GM21390 (cell line): Measurements from ENCODE around the gene MILR1.
"Not testable (repeated sequence)": the region's sequence is repeated elsewhere in the genome, so short reads cannot be mapped to it uniquely, and the experiment has no call there.

Source experiments
- ATAC-seq: cut with Tn5 transposase; IDR thresholded peaks from one replicate; pipeline ENCODE4 v1.9.1; 2021; ENCODE audit not compliant: unreplicated experiment

The MILR1 gene, protein sequence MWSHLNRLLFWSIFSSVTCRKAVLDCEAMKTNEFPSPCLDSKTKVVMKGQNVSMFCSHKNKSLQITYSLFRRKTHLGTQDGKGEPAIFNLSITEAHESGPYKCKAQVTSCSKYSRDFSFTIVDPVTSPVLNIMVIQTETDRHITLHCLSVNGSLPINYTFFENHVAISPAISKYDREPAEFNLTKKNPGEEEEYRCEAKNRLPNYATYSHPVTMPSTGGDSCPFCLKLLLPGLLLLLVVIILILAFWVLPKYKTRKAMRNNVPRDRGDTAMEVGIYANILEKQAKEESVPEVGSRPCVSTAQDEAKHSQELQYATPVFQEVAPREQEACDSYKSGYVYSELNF

DNA sequence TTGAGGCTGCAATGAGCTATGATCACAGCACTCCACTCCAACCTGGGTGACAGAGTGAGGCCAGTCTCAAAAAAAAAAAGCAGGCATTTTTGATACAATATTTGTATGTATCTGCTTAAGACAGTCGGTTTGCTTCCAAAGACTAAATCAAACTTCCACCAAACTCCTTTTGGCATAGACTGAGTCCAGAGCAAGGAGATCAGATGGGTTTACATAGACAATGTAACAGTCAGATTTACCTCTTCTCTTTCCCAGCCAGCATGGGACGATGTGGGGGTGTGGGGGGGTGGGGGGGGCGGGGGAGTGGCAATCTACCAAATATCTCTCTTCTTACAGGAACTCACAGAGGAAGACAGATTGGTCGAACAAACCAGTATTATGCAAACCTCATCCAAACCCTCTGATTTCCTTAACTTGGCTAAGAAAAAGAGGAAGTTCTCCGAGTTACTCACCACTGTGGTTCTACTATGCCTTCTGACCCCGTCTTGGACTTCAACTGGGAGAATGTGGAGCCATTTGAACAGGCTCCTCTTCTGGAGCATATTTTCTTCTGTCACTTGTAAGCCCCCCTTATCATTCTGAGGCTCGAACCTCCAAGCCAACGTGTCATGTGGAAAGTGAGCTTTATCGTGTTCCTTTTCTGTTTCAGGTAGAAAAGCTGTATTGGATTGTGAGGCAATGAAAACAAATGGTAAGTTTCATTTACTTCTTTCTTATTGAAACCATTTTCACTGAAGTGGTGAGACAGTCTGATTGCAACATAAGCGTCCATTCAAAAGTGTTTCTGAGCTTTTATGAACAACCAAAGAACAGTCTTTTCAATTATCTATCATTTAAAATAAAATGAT is at the start of gene MILR1:
Gene MILR1 (plus strand): TSS at position 451 of the 848 bp plus-strand sequence. CDS start 54 bp downstream, at position 505.
- peak; percentile 85 for ATAC-seq

DNA sequence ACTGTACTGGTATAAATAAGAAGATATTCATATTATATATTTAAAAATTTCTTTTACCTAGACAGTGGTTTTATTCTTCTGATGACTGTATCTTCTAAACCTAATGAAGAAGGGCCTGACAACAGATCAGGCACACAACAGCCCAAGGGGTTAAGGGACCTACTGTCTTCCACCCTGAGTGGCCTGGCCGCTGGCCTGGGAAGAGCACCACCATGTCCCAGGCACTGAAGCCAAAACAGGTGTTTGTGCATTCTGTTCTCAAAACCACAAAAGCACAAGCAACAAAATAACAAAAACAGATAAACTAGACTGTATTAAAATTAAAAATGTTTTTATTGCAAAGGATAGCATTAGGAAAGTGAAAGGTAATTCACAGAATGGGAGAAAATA is 49.2 kb upstream of the MILR1 start:
- no peak for ATAC-seq

GRCh38 chr17:64400642-64401041 is 48.3 kb upstream of the MILR1 start:
- no peak for ATAC-seq

GRCh38 chr17:64401244-64401860 is 47.6 kb upstream of the MILR1 start:
- ATAC-seq = no peak

DNA sequence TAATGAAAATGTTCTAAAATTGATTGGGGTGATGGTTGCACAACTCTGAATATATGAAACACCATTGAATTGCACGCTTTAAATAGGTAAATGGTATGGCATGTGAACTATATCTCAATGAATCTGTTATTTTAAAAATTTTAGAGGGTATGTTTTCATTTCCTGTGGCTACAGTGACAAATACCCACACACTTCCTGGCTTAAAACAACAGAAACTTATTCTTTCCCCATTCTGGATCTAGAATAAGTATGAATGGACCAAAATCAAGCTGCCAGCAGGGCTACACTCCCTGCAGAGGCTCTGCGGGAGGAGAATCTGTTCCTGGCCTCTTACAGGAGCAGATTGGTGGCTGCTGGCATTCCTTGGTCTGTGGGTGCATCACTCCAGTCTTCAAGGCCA is 47.0 kb upstream of the MILR1 start:
- ATAC-seq = no peak

- no peak for ATAC-seq
These were observed 46.4 kb upstream of the MILR1 start for GRCh38 chr17:64402469-64402868.

DNA sequence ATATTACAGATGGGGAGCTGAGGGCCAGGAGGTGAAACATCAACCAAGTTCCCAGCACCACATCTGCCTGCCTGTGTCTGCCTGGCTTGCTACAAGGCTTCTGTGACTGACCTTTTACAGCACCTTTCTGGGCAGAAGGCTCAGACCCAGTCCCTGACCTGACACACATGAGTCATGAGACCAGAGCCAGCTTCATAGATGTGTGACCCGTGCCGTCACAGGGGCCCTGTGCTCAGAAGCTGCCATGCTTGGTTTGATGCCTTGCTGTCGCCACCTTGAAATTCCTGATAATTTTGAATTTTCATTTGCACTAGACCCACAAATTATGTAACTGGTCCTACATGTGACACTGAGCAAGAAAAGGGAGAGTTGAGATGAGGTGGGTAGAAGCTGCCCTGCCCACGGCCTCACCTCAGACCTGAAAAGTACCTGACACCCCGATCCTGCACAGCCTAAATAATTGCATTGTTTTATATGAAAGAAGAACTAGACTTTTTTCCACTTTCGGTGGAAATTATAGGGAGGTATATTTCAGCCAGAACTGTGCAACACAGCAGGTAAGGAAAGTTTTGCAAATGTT is 44.9 kb upstream of the MILR1 start:
- ATAC-seq = no peak

DNA sequence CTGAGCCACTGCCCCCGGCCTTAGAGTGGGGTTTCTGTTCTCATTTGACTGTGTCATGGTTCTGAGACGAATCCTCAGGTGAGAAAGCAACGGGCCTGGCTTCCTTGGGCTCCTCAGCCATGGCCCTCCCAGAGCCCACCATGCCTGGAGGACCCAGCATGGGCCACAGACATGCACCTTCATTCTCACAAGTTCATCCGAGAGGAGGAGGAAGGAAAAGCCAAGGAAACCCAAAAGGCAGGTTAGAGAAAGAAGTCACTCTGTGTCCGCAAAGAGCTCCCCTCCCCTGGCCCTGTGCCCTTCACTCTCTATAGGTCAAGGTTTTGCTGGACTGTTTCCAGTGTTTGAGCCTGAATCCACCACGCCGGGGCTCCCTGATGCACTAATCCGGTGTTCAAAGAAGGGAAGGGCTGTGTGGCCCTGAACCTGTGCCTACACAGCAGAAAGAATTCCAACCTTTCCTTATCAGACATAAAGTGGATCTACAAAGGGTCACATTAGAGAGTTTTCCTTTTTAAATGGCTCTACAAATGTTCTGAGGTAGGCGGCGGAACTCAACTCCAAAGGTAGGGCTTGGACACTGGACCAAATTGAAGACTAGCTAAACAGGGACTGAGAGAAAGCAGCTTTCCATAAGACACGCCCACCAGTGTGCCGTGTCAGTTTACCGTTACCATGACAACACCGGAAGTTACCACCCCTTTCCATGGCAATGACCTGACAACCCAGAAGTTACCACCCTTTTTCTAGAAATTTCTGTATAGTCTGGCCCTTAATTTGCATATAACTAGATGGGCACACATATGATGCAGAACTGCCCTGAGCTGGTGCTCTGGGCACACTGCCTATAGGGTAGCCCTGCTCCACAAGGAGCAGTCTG is 42.4 kb upstream of the MILR1 start:
- no peak for ATAC-seq

GRCh38 chr17:64410750-64411490 is 38.0 kb upstream of the MILR1 start:
- ATAC-seq = no peak

GRCh38 chr17:64411999-64412771 is 36.7 kb upstream of the MILR1 start:
- no peak for ATAC-seq

DNA sequence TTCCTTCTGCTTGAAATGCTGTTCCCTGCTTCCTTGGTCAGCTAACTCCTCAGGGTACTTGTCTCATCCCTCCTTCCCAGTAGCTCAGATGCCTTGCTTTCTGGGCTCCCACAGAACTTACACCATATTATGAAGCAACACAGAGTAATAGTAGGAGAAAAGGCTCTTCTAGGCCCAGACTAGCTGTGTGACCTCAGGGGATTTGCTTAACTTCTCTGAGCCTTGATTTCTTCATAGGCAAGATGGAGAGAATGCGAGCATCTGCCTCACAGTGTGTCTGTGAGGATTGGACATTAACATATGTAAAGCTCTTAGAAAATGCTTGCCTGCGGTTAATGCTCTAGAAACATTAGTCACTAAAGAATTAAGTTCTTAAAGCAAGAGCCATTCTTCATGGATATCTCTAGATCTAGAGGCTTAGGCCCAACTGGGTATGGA is 36.0 kb upstream of the MILR1 start:
- no peak for ATAC-seq

DNA sequence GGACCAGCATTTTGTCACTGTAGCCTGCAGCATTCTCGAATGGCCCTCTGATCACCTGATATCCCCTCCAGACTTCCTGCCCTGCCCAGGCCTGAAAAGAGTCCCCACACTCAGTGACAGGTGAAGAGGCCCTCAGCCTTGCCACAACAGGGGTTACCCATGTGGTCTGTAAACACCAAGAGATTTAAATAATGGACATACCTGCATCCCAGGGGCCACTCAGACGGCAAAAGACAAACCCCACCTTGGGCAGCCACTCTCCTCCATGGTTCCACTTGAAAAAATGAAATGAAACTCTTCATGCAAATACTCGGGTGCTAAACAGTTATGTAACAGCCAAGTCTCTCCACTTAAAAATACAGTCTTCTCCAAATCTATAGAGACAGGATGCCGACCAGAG is 35.4 kb upstream of the MILR1 start:
- no peak for ATAC-seq

DNA sequence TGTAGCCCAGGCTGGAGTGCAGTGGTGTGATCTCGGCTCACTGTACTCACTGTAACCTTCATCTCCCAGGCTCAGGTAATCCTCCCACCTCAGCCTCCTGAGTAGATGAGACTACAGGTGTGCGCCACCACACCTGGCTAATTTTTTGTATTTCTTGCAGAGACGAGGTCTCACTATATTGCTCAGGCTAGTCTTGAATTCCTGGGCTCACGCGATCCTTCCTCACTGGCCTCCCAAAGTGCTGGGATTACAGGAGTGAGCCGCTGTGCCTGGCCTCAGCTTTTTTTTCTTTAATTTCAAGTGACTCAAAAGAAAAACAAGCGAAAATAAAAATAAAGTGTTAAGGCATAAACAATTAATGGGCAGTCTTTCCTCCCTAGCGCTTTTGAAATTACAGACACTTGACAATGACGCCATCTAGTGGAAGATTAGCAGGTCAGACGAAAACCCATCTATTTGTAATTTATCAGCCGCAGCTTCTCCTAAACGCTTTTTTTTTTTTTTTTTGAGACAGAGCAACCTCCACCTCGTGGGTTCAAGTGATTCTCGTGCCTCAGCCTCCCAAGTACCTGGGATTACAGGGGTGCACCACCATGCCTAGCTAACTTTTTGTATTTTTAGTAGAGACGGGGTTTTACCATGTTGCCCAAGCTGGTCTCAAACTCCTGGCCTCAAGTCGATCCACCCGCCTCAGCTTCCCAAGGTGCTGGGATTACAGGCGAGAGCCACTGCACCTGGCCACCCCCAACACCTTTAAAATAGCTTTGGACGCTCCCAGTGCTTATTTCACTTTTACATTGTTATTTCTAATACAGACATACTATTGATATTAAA is 30.2 kb upstream of the MILR1 start:
- ATAC-seq = no peak

GRCh38 chr17:64420143-64420670 is 28.7 kb upstream of the MILR1 start:
- no peak for ATAC-seq

DNA sequence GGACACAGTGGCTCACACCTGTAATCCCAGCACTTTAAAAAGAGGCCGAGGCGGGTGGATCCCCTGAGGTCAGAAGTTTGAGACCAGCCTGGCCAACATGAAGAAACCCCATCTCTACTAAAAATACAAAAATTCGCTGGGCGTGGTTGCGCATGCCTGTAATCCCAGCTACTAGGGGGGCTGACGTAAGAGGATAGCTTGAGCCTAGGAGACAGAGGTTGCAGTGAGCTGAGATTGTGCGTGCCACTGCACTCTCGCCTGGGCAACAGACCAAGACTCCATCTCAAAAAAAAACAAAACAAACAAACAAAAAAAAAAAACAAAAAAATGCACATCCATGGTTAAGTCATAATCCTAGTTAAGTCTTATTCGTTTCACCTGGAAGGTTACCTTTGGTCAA is 26.8 kb upstream of the MILR1 start:
- not testable (repeated sequence) for ATAC-seq

DNA sequence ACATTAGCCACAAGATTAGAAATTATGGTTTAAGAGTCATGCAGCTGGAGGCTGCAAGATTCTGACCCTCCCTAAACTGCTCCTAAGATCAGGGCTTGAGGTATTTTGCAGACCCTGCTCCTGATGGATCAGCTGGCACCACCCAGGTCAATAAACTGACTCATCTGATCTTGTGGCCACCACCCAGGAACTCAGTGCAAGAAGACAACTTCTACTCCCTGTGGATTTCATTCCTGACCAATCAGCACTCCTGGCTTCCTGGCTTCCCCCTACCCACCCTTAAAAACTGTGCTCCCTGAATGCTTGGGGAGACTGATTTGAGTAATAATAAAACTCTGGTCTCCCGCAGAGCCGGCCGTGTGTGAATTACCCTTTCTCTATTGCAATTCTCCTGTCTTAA is 25.0 kb upstream of the MILR1 start:
- no peak for ATAC-seq

DNA sequence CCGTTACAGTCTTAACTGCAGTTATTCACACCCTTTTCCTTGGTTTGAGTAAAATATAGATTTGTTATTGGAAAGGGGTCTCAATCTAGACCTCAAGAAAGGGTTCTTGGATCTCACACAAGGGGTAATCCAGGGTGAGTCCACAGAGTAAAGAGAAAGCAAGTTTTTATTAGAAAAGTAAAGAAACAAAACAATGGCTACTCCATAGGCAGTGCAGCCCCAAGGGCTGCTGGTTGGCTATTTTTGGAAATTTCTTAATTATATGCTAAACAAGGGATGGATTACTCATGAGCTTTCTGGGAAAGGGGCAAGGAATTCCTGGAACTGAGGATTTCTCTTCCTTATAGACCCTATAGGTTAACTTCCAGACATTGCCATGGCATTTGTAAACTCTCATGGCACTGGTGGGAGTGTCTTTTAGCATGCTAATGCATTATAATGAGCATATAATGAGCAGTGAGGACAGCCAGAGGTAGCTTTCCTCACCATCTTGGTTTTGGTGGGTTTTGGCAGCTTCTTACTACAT is 24.5 kb upstream of the MILR1 start:
- ATAC-seq = no peak

- no peak for ATAC-seq
These were observed 23.7 kb upstream of the MILR1 start for GRCh38 chr17:64425191-64425590.
